HS-5 (cell line): ENCODE results near the gene ARHGAP28.

Source experiments
- DNase-seq: peaks from one replicate; pipeline ENCODE4 v3.0.0-alpha.2; 2012; ENCODE audit warnings: low read depth

Gene ARHGAP28

GRCh38 chr18:6873040-6873751 is 143.7 kb downstream of the ARHGAP28 start:
- DNase-seq: no peak

- DNase-seq: no peak
Measured at GRCh38 chr18:6874315-6874714, 144.8 kb downstream of the ARHGAP28 start.

DNA sequence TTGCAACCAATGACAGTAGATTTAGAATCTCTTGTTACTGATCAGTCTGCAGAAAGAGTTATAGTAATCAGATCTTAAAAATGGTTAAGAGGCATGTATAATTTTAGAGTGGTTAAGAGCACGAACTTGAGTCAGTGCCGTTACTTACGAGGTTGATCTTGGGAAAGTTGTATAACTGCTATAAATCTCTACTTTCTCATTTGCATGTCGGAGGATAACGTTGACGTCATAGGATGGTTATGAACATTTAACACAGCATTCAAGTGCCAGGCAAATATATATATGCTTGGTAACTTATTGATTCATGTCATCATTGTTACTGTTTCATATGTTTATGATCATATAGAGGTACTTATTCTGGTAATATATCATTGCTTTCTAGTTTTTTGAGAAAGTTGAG is 146.2 kb downstream of the ARHGAP28 start:
- DNase-seq: no peak

DNA sequence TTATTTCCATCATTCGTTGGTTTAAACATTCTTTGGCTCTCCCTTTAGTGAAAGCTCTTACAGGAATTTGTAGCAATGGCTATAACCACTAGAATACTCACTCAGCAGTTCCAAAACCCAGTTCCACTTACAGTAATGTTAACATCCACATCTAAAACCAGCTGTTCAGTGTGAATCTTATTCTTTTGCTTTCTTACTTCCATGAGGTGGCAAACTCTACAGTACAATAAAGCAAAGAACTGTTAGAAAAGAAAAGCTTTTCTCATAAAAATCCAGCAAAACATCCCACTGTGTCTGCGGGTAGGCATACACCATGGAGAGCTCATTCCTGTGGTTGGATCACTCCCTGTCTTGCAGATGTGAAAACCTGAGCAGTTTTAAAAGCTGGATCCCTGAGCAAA is 147.1 kb downstream of the ARHGAP28 start:
- DNase-seq: no peak

DNA sequence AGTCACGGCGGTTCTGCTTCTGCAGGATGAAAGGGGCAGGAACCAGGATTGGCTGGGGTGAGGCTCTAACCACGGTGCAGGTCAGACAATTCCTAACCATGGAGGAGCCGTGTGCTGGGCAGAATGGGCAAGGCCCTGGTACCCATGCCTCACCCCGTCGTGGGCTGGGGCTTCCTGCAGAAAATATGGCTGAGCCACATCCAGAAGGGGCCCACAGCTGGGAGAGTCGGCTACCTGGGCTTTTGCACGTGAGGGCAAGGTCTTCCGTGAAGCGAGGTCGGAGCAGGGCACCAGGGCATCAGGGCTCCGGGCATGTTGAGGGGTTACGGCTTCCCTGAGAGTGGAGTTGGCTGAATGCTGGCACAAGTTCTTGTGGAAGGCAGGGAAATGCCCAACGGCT is 147.8 kb downstream of the ARHGAP28 start:
- DNase-seq: no peak

GRCh38 chr18:6878556-6879297 is 149.2 kb downstream of the ARHGAP28 start:
- DNase-seq: no peak

GRCh38 chr18:6879508-6880195 is 150.1 kb downstream of the ARHGAP28 start:
- no peak for DNase-seq

DNA sequence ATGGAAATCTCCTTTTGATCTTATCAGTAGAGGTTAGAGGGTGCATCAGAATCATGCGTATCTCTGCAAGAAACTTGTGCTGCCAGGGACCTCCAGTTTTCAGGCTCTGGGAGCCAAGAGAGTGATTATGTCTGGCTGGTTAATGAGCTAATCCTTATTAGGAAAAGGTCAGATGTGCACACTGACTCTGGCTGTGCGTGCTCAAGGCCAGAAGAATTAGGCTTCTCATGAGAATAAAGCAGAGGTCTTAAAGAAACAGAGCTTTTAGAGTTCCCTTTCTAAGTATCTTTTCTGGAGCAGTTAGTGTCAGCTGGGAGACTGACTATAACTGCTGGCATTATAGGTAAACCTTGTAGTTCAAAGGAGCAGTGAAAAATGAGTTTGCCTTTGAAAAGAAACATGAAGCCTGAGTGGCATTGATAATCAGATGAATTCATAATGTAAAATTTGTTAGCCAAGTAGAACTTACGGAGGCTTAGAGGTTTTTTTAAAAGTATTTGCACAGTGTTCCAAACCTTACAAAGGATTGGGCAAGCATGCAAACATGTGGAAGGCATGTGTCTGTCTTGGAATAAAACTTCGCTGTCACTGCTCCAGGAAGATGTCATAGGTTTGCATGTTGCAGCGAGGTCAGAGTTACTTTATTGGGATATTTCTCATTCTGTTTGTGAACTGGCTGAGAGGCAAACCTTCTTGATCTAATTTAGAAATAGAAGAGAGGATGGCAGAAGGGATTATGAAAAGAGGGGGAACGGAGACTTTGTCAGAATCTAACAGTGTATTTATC is 151.7 kb downstream of the ARHGAP28 start:
- no peak for DNase-seq

DNA sequence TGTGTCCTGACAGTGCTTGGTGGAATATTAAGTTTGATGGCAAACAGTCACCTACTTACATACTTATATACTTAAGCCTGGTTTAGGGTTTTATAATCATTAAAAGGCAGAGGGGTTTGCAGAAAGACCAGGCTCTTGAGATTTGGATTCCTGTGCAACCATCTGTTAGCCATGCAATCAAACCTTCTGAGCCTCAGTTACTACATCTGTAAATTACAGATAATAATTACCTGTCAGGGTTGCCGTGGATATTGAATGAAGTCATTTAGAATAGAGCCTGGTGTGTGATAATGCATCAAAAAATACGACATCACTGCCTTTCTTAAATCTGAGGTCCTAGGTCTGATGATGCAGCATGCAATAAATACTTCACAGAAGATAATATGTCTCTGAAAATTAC is 152.9 kb downstream of the ARHGAP28 start:
- no peak for DNase-seq

DNA sequence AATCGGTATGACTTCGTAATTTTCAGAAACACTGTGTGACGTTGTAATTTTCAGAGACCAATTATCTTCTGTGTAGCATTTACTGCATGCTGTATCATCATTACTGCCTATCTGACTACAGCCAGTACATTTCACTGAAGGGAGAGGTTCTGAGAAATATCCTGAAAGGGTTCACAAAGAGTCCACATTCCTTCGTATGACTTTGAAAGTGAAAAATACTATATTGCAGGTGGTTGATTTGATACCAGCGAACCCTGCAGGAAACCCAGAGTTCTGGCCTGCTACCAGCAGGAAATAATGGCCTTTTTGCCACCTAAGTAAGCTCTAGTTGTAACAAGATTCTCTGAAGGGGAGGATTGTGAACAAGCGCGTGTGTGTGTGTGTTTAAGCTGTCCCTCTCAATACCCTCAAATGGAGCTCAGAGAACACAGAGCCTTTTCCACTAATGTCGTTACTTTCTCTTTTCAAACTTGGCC is 155.5 kb downstream of the ARHGAP28 start:
- no peak for DNase-seq

DNA sequence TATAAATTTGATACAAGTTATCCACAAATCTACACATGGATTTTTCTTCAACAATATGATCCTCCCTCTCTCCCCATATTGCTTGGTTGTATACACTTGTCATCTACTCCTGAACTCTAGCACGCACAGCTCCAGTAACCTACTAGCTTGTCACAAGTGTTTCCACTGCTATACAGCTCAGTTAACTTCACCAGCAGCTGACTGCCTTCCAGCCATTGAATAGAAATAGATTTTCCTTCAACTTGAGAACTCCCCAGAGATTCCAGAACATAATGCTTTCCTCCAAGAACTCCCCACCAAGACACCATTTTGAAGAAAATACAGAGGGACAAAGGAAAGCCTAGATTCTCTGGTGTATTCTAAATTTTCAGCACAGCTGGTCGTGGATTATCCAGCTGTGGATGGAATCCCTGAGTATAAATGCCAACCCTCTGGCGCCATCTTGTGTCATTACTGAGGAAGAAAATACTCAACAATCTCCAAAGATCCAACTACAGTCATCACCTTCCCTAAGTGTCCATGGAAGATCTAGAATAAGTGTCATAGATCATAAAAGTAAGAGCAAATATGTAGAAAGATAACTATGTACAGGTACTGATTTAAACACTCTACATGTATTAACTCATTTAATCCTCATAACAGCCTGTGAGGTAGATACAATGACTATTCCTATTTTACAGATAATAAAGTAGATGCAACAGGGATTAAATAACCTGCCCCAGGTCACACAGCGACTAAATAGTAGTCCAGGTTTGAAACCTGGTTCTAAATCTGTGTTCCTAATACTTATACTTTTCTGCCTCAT is 156.7 kb downstream of the ARHGAP28 start:
- DNase-seq: peak; percentile 19

- no peak for DNase-seq
Measured at GRCh38 chr18:6886797-6887330, 157.3 kb downstream of the ARHGAP28 start.

GRCh38 chr18:6891788-6892187 is 162.3 kb downstream of the ARHGAP28 start:
- DNase-seq: peak; percentile 23

DNA sequence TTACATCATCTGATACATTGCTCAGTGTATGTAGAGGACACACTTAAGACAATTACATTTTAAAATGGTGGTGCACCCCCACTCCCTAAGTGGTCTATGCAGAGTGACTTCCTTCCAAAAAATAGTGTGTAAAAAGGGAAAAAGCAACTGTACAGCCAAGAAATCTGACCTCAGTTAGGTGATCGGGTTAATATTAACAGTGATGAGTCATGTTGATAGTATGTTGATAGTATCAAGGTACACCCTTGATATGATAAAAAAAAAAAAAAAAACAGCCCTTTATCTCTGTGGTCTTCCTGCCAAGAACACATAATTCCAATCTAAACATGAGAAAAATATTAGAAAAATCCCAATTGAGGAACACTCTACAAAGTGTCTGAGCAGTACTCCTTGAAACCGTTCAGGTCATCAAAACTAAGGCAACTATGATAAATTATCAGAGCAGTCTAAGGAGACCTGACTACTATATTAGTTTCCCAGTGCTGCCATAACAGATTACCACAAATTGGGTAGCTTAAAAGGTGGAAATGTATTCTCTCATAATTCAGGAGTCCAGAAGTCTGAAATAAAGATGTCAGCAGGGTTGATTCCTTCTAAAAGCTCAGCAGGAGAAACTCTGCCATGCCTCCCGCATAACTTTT is 171.9 kb downstream of the ARHGAP28 start:
- no peak for DNase-seq

DNA sequence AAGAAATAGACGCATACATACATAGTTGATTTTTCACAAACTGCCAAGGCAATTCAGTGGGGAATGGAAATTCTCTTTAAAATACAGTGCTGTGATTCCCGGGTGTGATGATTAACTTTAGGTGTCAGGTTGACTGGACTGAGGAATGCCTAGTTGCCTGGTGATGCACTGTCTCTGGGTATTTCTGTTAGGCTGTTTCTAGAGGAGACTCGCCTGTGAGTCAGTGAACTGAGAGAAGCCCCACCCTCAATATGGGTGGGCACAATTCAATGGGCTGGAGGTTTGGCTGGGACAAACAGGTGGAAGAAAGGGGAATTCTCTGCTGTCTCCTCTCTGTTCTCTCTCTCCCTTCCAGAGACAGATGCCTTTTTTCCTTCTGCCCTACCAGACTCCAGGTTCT is 187.6 kb downstream of the ARHGAP28 start:
- DNase-seq: no peak

- DNase-seq: peak; percentile 22
Measured at GRCh38 chr18:6920099-6920955, 190.8 kb downstream of the ARHGAP28 start.

DNA sequence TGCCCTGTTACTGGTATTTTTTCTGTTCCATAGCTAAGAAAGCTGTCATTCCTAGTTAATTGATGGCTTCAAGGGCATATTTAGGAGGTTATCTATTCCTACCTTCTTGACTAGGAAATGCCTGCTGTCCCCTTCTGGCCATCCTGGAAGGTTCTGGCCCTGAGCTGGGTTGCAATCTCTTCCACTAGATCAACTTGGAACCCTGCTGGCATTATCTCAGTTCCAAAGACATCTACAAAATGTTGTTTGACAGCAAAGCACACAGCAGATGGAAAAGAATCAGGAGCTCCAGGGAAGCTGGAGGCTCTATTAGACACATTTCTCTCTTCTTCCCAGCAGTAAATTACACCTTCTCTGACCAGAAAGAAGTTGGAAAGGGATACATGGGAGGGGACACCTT is 192.1 kb downstream of the ARHGAP28 start:
- DNase-seq: no peak

GRCh38 chr18:6923220-6923619 is 193.7 kb downstream of the ARHGAP28 start:
- DNase-seq: no peak

DNA sequence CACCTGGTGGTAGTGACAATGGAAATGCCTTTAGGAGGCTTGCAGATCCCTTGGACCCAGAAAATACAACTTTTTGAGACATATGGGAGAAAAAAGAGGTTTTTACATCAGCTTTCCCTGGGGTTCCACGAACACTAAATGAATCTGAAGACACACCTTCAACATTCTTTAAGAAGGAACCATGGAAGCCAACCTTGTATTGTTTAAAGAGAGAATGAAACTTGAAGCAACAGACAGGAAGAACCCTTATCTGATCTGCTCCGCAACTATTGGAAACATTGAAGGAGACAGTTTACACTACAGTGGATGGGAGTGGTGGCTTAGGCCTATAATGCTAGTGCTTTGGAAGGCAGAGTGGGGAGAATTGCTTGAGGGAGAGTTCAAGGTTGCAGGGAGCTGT is 197.6 kb downstream of the ARHGAP28 start:
- no peak for DNase-seq

GRCh38 chr18:6928359-6928758 is 198.8 kb downstream of the ARHGAP28 start:
- DNase-seq: no peak
